HEK293 (cell line): ENCODE measurements around the gene ZNF726.
"Not testable (repeated sequence)": the region's sequence is repeated elsewhere in the genome, so short reads cannot be mapped to it uniquely, and the experiment has no call there.

Source experiments
- CTCF ChIA-PET: fragments of 350-600 bp; formaldehyde crosslinking; extraction: SDS; loops from one replicate; lab custom pipeline; 2021; ENCODE audit warnings: antibody characterized with exemption; lab: Yijun Ruan, JAX
- POLR2A ChIA-PET: fragments of 300-600 bp; formaldehyde crosslinking; extraction: SDS; loops from one replicate; lab custom pipeline; 2020; ENCODE audit warnings: antibody characterized with exemption, inconsistent platforms; lab: Yijun Ruan, JAX
- H3K27ac ChIP-seq: fragments of 200-500 bp; sonication (Bioruptor generic); 2 replicates; pipeline ENCODE4 v1.5.1; 2014; ENCODE audit warnings: low read depth, low read length, control low read depth, inconsistent platforms; ENCODE audit errors: extremely low read depth
- H3K36me3 ChIP-seq, 2 experiments: fragments of 200-500 bp in 1 of 2; sonication (Bioruptor generic) in 1 of 2; 1 replicate in 1 of 2; 2 replicates in 1 of 2; pipeline ENCODE4 v1.5.1; 2014 to 2017; ENCODE audit warnings: inconsistent platforms in 2 of 2, low read length in 2 of 2; ENCODE audit not compliant: control insufficient read depth in 2 of 2, insufficient read depth in 1 of 2
- H3K4me1 ChIP-seq: fragments of 200-500 bp; sonication (Bioruptor generic); 2 replicates; pipeline ENCODE4 v1.5.1; 2014; ENCODE audit warnings: mild to moderate bottlenecking, low read length, inconsistent platforms; ENCODE audit not compliant: control insufficient read depth, insufficient read depth
- H3K4me3 ChIP-seq: 2 replicates; pipeline ENCODE4 v1.5.1; 2011; ENCODE audit warnings: low read depth, mild to moderate bottlenecking, control low read depth, low read length, moderate library complexity
- H3K9me3 ChIP-seq: fragments of 200-500 bp; sonication (Bioruptor generic); 2 replicates; pipeline ENCODE4 v1.5.1; 2014; ENCODE audit warnings: low read depth, low read length, inconsistent platforms; ENCODE audit not compliant: control insufficient read depth, insufficient read depth
- AEBP2 ChIP-seq: fragments of 450-650 bp; formaldehyde crosslinking; IDR thresholded peaks from 2 replicates; pipeline ENCODE4 v1.5.1; 2016; ENCODE audit warnings: missing biosample characterization, missing genetic modification characterization, borderline replicate concordance
- BCL6B ChIP-seq: fragments of 450-650 bp; formaldehyde crosslinking; IDR thresholded peaks from 2 replicates; pipeline ENCODE4 v1.5.1; 2017; ENCODE audit warnings: missing biosample characterization, missing genetic modification characterization
- GLI2 ChIP-seq: fragments of 450-650 bp; formaldehyde crosslinking; IDR thresholded peaks from 2 replicates; pipeline ENCODE4; 2017; ENCODE audit warnings: missing biosample characterization, missing genetic modification characterization, low read depth, borderline replicate concordance
- GLIS1 ChIP-seq: fragments of 450-650 bp; formaldehyde crosslinking; IDR thresholded peaks from 2 replicates; pipeline ENCODE4 v1.5.1; 2016; ENCODE audit warnings: missing biosample characterization, missing genetic modification characterization
- IKZF3 ChIP-seq: fragments of 450-650 bp; IDR thresholded peaks from 2 replicates; pipeline ENCODE4 v1.5.0; 2018; ENCODE audit warnings: missing biosample characterization, mild to moderate bottlenecking, missing genetic modification characterization, moderate library complexity
- KLF17 ChIP-seq: fragments of 450-650 bp; formaldehyde crosslinking; IDR thresholded peaks from 2 replicates; pipeline ENCODE4 v1.5.1; 2016; ENCODE audit warnings: missing biosample characterization, missing genetic modification characterization
- PRDM10 ChIP-seq: fragments of 450-650 bp; formaldehyde crosslinking; IDR thresholded peaks from 2 replicates; pipeline ENCODE4 v1.5.1; 2016; ENCODE audit warnings: missing biosample characterization, missing genetic modification characterization
- SCRT1 ChIP-seq: fragments of 450-650 bp; formaldehyde crosslinking; IDR thresholded peaks from 2 replicates; pipeline ENCODE4 v1.5.1; 2016; ENCODE audit warnings: missing biosample characterization, missing genetic modification characterization, borderline replicate concordance
- SETDB1 ChIP-seq: IDR thresholded peaks from one replicate; pipeline ENCODE4 v1.6.1; 2017; ENCODE audit warnings: mild to moderate bottlenecking, low read length, moderate library complexity, mixed read lengths; ENCODE audit not compliant: insufficient read length
- TCF7L2 ChIP-seq: IDR thresholded peaks from 2 replicates; pipeline ENCODE4 v1.6.1; 2011; ENCODE audit warnings: low read depth, mild to moderate bottlenecking, inconsistent platforms, low read length, moderate library complexity, borderline replicate concordance
- ZNF132 ChIP-seq: fragments of 450-650 bp; formaldehyde crosslinking; IDR thresholded peaks from 2 replicates; pipeline ENCODE4 v1.5.1; 2017; ENCODE audit warnings: missing biosample characterization, missing genetic modification characterization, borderline replicate concordance
- ZNF280C ChIP-seq: fragments of 450-650 bp; formaldehyde crosslinking; IDR thresholded peaks from 2 replicates; pipeline ENCODE4 v1.5.1; 2016; ENCODE audit warnings: missing biosample characterization, missing genetic modification characterization
- ZNF433 ChIP-seq: fragments of 450-650 bp; formaldehyde crosslinking; IDR thresholded peaks from 2 replicates; pipeline ENCODE4 v1.5.1; 2016; ENCODE audit warnings: missing biosample characterization, missing genetic modification characterization, low read depth
- ZNF529 ChIP-seq: fragments of 450-650 bp; formaldehyde crosslinking; IDR thresholded peaks from 2 replicates; pipeline ENCODE4 v1.5.1; 2017; ENCODE audit warnings: missing genetic modification characterization, missing biosample characterization; ENCODE audit not compliant: insufficient replicate concordance
- ZNF561 ChIP-seq: fragments of 450-650 bp; IDR thresholded peaks from 2 replicates; pipeline ENCODE4 v1.5.1; 2018; ENCODE audit warnings: missing biosample characterization, missing genetic modification characterization, borderline replicate concordance
- ZNF843 ChIP-seq: fragments of 450-650 bp; formaldehyde crosslinking; IDR thresholded peaks from 2 replicates; pipeline ENCODE4 v1.5.1; 2016; ENCODE audit warnings: missing biosample characterization, missing genetic modification characterization
- TF ChIP-seq, protein P1 (sequence below): fragments of 450-650 bp; formaldehyde crosslinking; optimal IDR thresholded peaks from 2 replicates; pipeline ENCODE3; 2016; ENCODE audit warnings: missing biosample characterization, mild to moderate bottlenecking, missing genetic modification characterization
- TF ChIP-seq, protein P2 (sequence below): fragments of 450-650 bp; formaldehyde crosslinking; IDR thresholded peaks from 2 replicates; pipeline ENCODE4 v1.5.1; 2017; ENCODE audit warnings: missing biosample characterization, mild to moderate bottlenecking, missing genetic modification characterization, moderate library complexity

The ZNF726 gene

DNA sequence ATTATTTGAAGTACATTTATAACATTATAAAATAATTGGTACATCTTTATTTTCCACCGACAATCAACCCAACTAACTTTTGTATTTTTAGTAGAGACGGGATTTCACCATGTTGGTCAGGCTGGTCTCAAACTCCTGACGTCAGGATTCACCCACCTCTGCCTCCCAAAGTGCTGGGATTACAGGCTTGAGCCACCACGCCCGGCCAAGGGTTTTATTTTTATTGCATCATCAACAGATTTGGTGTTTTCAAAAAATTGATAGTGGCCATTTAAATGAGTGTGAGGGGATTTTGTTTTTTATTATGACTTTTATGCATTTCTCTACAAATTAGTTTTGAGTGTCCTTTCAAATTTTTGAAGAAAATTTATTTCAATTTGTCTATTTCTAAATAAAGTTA is 10.6 kb downstream of the ZNF726 start (continued):
- TF ChIP-seq ZNF280C (no peak), SCRT1 (tag by site-specific recombination) (no peak), GLIS1 (no peak), ZNF843 (tag by site-specific recombination) (no peak), TCF7L2 (no peak), ZNF561 (tag by site-specific recombination) (no peak), AEBP2 (no peak), BCL6B (no peak), ZNF132 (tag by site-specific recombination) (no peak)
- TF ChIP-seq, protein P1, sequence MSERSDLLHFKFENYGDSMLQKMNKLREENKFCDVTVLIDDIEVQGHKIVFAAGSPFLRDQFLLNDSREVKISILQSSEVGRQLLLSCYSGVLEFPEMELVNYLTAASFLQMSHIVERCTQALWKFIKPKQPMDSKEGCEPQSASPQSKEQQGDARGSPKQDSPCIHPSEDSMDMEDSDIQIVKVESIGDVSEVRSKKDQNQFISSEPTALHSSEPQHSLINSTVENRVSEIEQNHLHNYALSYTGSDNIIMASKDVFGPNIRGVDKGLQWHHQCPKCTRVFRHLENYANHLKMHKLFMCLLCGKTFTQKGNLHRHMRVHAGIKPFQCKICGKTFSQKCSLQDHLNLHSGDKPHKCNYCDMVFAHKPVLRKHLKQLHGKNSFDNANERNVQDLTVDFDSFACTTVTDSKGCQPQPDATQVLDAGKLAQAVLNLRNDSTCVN: no peak

DNA sequence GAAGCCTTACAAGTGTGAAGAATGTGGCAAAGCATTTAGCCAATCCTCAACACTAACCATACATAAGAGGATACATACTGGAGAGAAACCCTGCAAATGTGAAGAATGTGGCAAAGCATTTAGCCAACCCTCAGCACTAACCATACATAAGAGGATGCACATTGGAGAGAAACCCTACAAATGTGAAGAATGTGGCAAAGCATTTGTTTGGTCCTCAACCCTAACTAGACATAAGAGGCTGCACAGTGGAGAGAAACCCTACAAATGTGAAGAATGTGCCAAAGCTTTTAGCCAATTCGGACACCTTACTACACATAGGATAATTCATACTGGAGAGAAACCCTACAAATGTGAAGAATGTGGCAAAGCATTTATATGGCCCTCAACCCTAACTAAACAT is 18.2 kb downstream of the ZNF726 start:
- no peaks in the 10 kb centered on the region for H3K36me3 ChIP-seq
- H3K9me3 ChIP-seq: no peaks in the 10 kb centered on the region
- POLR2A ChIA-PET: no interaction called here
- H3K27ac ChIP-seq: no peak overlapping the region
- peak; percentile 52 for TF ChIP-seq SETDB1
- no peak for TF ChIP-seq GLI2 (tag by site-specific recombination)
- H3K4me1 ChIP-seq: no peaks in the 10 kb centered on the region
- H3K4me3 ChIP-seq: no peak overlapping the region
- CTCF ChIA-PET: no interaction called here

GRCh38 chr19:23937031-23937430 is 22.3 kb downstream of the ZNF726 start:
- POLR2A ChIA-PET, CTCF ChIA-PET, H3K4me1 ChIP-seq, H3K27ac ChIP-seq, H3K4me3 ChIP-seq, H3K9me3 ChIP-seq, H3K36me3 ChIP-seq: not testable (repeated sequence)

DNA sequence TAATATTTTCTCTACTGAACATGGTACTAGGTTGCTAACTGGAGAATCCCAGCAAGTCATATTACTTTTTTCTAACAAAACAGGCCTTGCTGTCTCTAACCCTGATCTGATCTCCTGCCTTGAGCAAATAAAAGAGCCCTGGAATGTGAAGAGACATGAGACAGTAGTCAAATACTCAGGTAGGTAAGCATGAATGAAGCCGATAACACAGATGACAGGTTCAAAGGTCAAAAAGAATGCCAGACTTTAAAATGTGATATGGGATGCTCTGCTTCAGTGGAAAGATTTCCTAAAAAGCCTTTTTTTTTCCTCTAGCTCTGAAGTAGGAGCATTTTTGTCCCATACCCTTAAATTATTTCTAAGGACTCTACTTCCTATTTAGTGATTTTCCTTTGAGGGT is 28.7 kb downstream of the ZNF726 start:
- Histone ChIP-seq H3K36me3 (no peaks in the 10 kb centered on the region), H3K27ac (no peak overlapping the region), H3K9me3 (no peaks in the 10 kb centered on the region), H3K4me3 (no peak overlapping the region), H3K4me1 (no peaks in the 10 kb centered on the region)
- POLR2A ChIA-PET: no interaction called here
- CTCF ChIA-PET: no interaction called here
- TF ChIP-seq PRDM10 (tag by site-specific recombination) (no peak), KLF17 (tag by site-specific recombination) (no peak), IKZF3 (tag by site-specific recombination) (no peak), ZNF433 (tag by site-specific recombination) (no peak), ZNF529 (tag by site-specific recombination) (no peak)
- TF ChIP-seq, protein P2, sequence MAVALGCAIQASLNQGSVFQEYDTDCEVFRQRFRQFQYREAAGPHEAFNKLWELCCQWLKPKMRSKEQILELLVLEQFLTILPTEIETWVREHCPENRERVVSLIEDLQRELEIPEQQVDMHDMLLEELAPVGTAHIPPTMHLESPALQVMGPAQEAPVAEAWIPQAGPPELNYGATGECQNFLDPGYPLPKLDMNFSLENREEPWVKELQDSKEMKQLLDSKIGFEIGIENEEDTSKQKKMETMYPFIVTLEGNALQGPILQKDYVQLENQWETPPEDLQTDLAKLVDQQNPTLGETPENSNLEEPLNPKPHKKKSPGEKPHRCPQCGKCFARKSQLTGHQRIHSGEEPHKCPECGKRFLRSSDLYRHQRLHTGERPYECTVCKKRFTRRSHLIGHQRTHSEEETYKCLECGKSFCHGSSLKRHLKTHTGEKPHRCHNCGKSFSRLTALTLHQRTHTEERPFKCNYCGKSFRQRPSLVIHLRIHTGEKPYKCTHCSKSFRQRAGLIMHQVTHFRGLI (tag by site-specific recombination): no peak
